ENCODE results near the gene CUX1. TPM values are rescaled to one million over a fixed set of nuclear protein-coding genes. Genes with fewer than 3 reads are reported as not detected.

Gene CUX1
- total and polyA plus RNA-seq, 7 experiments from 2014 or later: 10.1 to 81.6 (median 42.5) TPM

DNA sequence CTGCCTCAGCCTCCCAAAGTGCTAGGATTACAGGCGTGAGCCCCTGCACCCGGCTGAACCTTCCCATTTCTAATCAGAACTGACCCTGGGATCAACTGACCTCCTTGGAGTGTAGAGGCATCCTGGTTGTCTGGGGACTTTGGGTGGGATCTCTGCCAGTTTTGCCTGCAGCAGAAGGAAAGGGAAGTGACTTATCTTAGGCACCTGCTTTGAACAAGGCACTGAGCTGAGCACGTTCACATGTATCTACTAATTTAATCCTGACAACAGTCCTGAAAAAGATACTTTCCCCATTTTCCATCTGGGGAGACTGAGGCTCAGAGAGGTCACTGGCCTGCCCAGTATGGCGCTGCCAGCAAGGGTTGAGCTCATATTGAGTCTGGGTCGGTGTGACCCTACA, 153.4 kb downstream of the CUX1 start:
- H3K36me3 ChIP-seq (ENCODE audit: control insufficient read depth in 2 of 3, insufficient read depth in 3 of 3, low read length in 3 of 3): peaks cover 0 to 3% (median 0%) of the 10 kb centered on the region in 3 experiments
- no peak overlapping the region for H3K4me3 Mint-ChIP-seq
- no peak overlapping the region for H3K27ac ChIP-seq (ENCODE audit: low read depth, low read length)
- H3K27me3 ChIP-seq (ENCODE audit: control insufficient read depth in 2 of 2, insufficient read depth in 2 of 2, low read length in 2 of 2): no peaks in the 10 kb centered on the region
- no peak overlapping the region for H3K27ac Mint-ChIP-seq
- H3K36me3 Mint-ChIP-seq: peaks cover 0 to 41% (median 7%) of the 10 kb centered on the region in 5 donors
- peaks cover 0 to 1% (median 0%) of the 10 kb centered on the region in 11 donors for H3K9me3 Mint-ChIP-seq
- no peaks in the 10 kb centered on the region for H3K4me1 ChIP-seq (ENCODE audit: control insufficient read depth in 2 of 2, insufficient read depth in 2 of 2, low read length in 2 of 2)
- no peaks in the 10 kb centered on the region for H3K27me3 Mint-ChIP-seq
- intact Hi-C loops (cut with micrococcal nuclease): no loop called here
- ChIA-PET POLR2A (no interaction called here), CTCF (no interaction called here)
- H3K9me3 ChIP-seq (ENCODE audit: control insufficient read depth in 2 of 3, low read length in 3 of 3): no peaks in the 10 kb centered on the region
- ATAC-seq: no peak
- no peak for DNase-seq
- no peak overlapping the region for H3K4me3 ChIP-seq (ENCODE audit: low read length)
- H3K4me1 Mint-ChIP-seq: peaks cover 0 to 8% (median 3%) of the 10 kb centered on the region in 7 donors

GRCh38 chr7:101971457-101971856, 154.0 kb downstream of the CUX1 start:
- intact Hi-C loops (cut with micrococcal nuclease): no loop called here
- Histone ChIP-seq H3K9me3 (ENCODE audit: control insufficient read depth in 2 of 3, low read length in 3 of 3) (no peaks in the 10 kb centered on the region), H3K4me3 (ENCODE audit: low read length) (no peak overlapping the region), H3K27ac (ENCODE audit: low read depth, low read length) (no peak overlapping the region), H3K27me3 (ENCODE audit: control insufficient read depth in 2 of 2, insufficient read depth in 2 of 2, low read length in 2 of 2) (no peaks in the 10 kb centered on the region), H3K36me3 (ENCODE audit: control insufficient read depth in 2 of 3, insufficient read depth in 3 of 3, low read length in 3 of 3) (peaks cover 0 to 3% (median 0%) of the 10 kb centered on the region in 3 experiments), H3K4me1 (ENCODE audit: control insufficient read depth in 2 of 2, insufficient read depth in 2 of 2, low read length in 2 of 2) (no peaks in the 10 kb centered on the region)
- ChIA-PET POLR2A (no interaction called here), CTCF (no interaction called here)
- H3K4me1 Mint-ChIP-seq: peaks cover 0 to 8% (median under 1%) of the 10 kb centered on the region in 7 donors
- peaks cover 0 to 1% (median 0%) of the 10 kb centered on the region in 11 donors for H3K9me3 Mint-ChIP-seq
- no peak overlapping the region for H3K4me3 Mint-ChIP-seq
- H3K27me3 Mint-ChIP-seq: no peaks in the 10 kb centered on the region
- H3K36me3 Mint-ChIP-seq: peaks cover 0 to 39% (median under 1%) of the 10 kb centered on the region in 5 donors
- DNase-seq (no peak), ATAC-seq (no peak)
- H3K27ac Mint-ChIP-seq: no peak overlapping the region

- H3K4me3 ChIP-seq (ENCODE audit: low read length): no peak overlapping the region
- Mint-ChIP-seq H3K9me3 (peaks cover 0 to 3% (median 0%) of the 10 kb centered on the region in 11 donors), H3K27me3 (no peaks in the 10 kb centered on the region), H3K4me1 (peaks cover 0 to 8% (median 0%) of the 10 kb centered on the region in 7 donors), H3K27ac (no peak overlapping the region), H3K36me3 (peaks cover 0 to 38% (median 0%) of the 10 kb centered on the region in 5 donors), H3K4me3 (no peak overlapping the region)
- ChIA-PET POLR2A (no interaction called here), CTCF (no interaction called here)
- DNase-seq (no peak), ATAC-seq (no peak)
- H3K9me3 ChIP-seq (ENCODE audit: control insufficient read depth in 2 of 3, low read length in 3 of 3): no peaks in the 10 kb centered on the region
- H3K27ac ChIP-seq (ENCODE audit: low read depth, low read length): no peak overlapping the region
- no peaks in the 10 kb centered on the region for H3K27me3 ChIP-seq (ENCODE audit: control insufficient read depth in 2 of 2, insufficient read depth in 2 of 2, low read length in 2 of 2)
- H3K36me3 ChIP-seq (ENCODE audit: control insufficient read depth in 2 of 3, insufficient read depth in 3 of 3, low read length in 3 of 3): peaks cover 0 to 3% (median 0%) of the 10 kb centered on the region in 3 experiments
- intact Hi-C loops (cut with micrococcal nuclease): no loop called here
- H3K4me1 ChIP-seq (ENCODE audit: control insufficient read depth in 2 of 2, insufficient read depth in 2 of 2, low read length in 2 of 2): no peaks in the 10 kb centered on the region
These were observed 155.2 kb downstream of the CUX1 start for GRCh38 chr7:101972627-101973026.

- ChIA-PET POLR2A (no interaction called here), CTCF (no interaction called here)
- H3K27me3 Mint-ChIP-seq: no peaks in the 10 kb centered on the region
- H3K27me3 ChIP-seq (ENCODE audit: control insufficient read depth in 2 of 2, insufficient read depth in 2 of 2, low read length in 2 of 2): no peaks in the 10 kb centered on the region
- H3K9me3 Mint-ChIP-seq: peaks cover 0 to 3% (median 0%) of the 10 kb centered on the region in 11 donors
- no peak overlapping the region for H3K27ac ChIP-seq (ENCODE audit: low read depth, low read length)
- intact Hi-C loops (cut with micrococcal nuclease): no loop called here
- H3K36me3 Mint-ChIP-seq: peaks cover 0 to 38% (median 5%) of the 10 kb centered on the region in 5 donors
- DNase-seq (no peak), ATAC-seq (no peak)
- no peaks in the 10 kb centered on the region for H3K4me1 ChIP-seq (ENCODE audit: control insufficient read depth in 2 of 2, insufficient read depth in 2 of 2, low read length in 2 of 2)
- no peak overlapping the region for H3K4me3 Mint-ChIP-seq
- no peaks in the 10 kb centered on the region for H3K9me3 ChIP-seq (ENCODE audit: control insufficient read depth in 2 of 3, low read length in 3 of 3)
- H3K27ac Mint-ChIP-seq: no peak overlapping the region
- peaks cover 0 to 3% (median 0%) of the 10 kb centered on the region in 3 experiments for H3K36me3 ChIP-seq (ENCODE audit: control insufficient read depth in 2 of 3, insufficient read depth in 3 of 3, low read length in 3 of 3)
- no peak overlapping the region for H3K4me3 ChIP-seq (ENCODE audit: low read length)
- peaks cover 0 to 8% (median 3%) of the 10 kb centered on the region in 7 donors for H3K4me1 Mint-ChIP-seq
These were observed 155.7 kb downstream of the CUX1 start for GRCh38 chr7:101973130-101973529.

- H3K9me3 ChIP-seq (ENCODE audit: control insufficient read depth in 2 of 3, low read length in 3 of 3): no peaks in the 10 kb centered on the region
- Mint-ChIP-seq H3K4me3 (no peak overlapping the region), H3K9me3 (peaks cover 0 to 3% (median 0%) of the 10 kb centered on the region in 11 donors), H3K27me3 (no peaks in the 10 kb centered on the region), H3K27ac (no peak overlapping the region), H3K4me1 (peaks cover 0 to 13% (median 4%) of the 10 kb centered on the region in 7 donors), H3K36me3 (peaks cover 0 to 44% (median 11%) of the 10 kb centered on the region in 5 donors)
- CTCF ChIA-PET: no interaction called here
- no peak overlapping the region for H3K4me3 ChIP-seq (ENCODE audit: low read length)
- peaks cover 0 to 3% (median 0%) of the 10 kb centered on the region in 3 experiments for H3K36me3 ChIP-seq (ENCODE audit: control insufficient read depth in 2 of 3, insufficient read depth in 3 of 3, low read length in 3 of 3)
- no peaks in the 10 kb centered on the region for H3K27me3 ChIP-seq (ENCODE audit: control insufficient read depth in 2 of 2, insufficient read depth in 2 of 2, low read length in 2 of 2)
- ATAC-seq: no peak
- H3K4me1 ChIP-seq (ENCODE audit: control insufficient read depth in 2 of 2, insufficient read depth in 2 of 2, low read length in 2 of 2): no peaks in the 10 kb centered on the region
- intact Hi-C loops (cut with micrococcal nuclease): no loop called here
- POLR2A ChIA-PET: no interaction called here
- DNase-seq: no peak
- H3K27ac ChIP-seq (ENCODE audit: low read depth, low read length): no peak overlapping the region
These were observed 157.0 kb downstream of the CUX1 start for GRCh38 chr7:101974393-101974792.

GRCh38 chr7:101975046-101975445, 157.6 kb downstream of the CUX1 start:
- H3K9me3 ChIP-seq (ENCODE audit: control insufficient read depth in 2 of 3, low read length in 3 of 3): no peaks in the 10 kb centered on the region
- peaks cover 0 to 3% (median 0%) of the 10 kb centered on the region in 11 donors for H3K9me3 Mint-ChIP-seq
- ChIA-PET CTCF (no interaction called here), POLR2A (no interaction called here)
- no peaks in the 10 kb centered on the region for H3K27me3 Mint-ChIP-seq
- H3K27me3 ChIP-seq (ENCODE audit: control insufficient read depth in 2 of 2, insufficient read depth in 2 of 2, low read length in 2 of 2): no peaks in the 10 kb centered on the region
- no peak for ATAC-seq
- peaks cover 0 to 3% (median 0%) of the 10 kb centered on the region in 3 experiments for H3K36me3 ChIP-seq (ENCODE audit: control insufficient read depth in 2 of 3, insufficient read depth in 3 of 3, low read length in 3 of 3)
- H3K4me1 Mint-ChIP-seq: peaks cover 0 to 13% (median under 1%) of the 10 kb centered on the region in 7 donors
- H3K4me3 ChIP-seq (ENCODE audit: low read length): no peak overlapping the region
- no peak overlapping the region for H3K4me3 Mint-ChIP-seq
- H3K4me1 ChIP-seq (ENCODE audit: control insufficient read depth in 2 of 2, insufficient read depth in 2 of 2, low read length in 2 of 2): no peaks in the 10 kb centered on the region
- no peak for DNase-seq
- H3K27ac ChIP-seq (ENCODE audit: low read depth, low read length): no peak overlapping the region
- no peak overlapping the region for H3K27ac Mint-ChIP-seq
- intact Hi-C loops (cut with micrococcal nuclease): no loop called here
- peaks cover 0 to 39% (median 4%) of the 10 kb centered on the region in 5 donors for H3K36me3 Mint-ChIP-seq

DNA sequence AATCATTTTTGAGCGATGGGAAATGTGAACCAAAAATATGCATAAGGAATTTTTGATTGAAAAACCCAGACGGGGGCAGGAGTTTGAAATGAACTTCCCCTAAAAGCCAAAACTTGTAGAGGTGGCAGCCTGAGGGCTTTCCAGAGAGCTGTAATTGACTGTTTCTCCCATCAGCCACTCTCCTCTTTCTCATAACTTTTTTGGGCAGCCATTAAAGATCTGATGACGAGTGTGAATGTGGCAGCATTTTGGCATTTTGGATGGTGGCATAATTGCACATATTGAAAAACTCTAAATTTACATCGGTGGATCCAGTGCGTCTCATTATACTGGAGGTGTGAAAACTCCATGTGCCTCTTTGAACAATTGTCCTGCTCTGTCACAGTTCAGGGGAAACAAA, 159.0 kb downstream of the CUX1 start:
- no peaks in the 10 kb centered on the region for H3K9me3 ChIP-seq (ENCODE audit: control insufficient read depth in 2 of 3, low read length in 3 of 3)
- peaks cover 0 to 3% (median 0%) of the 10 kb centered on the region in 3 experiments for H3K36me3 ChIP-seq (ENCODE audit: control insufficient read depth in 2 of 3, insufficient read depth in 3 of 3, low read length in 3 of 3)
- CTCF ChIA-PET: interaction anchor here (0.5 to 0.7 kb wide), 2 partner anchors 252 to 288 kb away, joined by 3 to 6 read pairs; no protein-coding TSS in a partner anchor
- Mint-ChIP-seq H3K4me3 (no peak overlapping the region), H3K4me1 (peaks cover 0 to 13% (median 0%) of the 10 kb centered on the region in 7 donors), H3K9me3 (peaks cover 0 to 1% (median 0%) of the 10 kb centered on the region in 11 donors), H3K36me3 (peaks cover 0 to 34% (median 11%) of the 10 kb centered on the region in 5 donors), H3K27me3 (no peaks in the 10 kb centered on the region), H3K27ac (no peak overlapping the region)
- no peak overlapping the region for H3K4me3 ChIP-seq (ENCODE audit: low read length)
- no peak overlapping the region for H3K27ac ChIP-seq (ENCODE audit: low read depth, low read length)
- no peaks in the 10 kb centered on the region for H3K27me3 ChIP-seq (ENCODE audit: control insufficient read depth in 2 of 2, insufficient read depth in 2 of 2, low read length in 2 of 2)
- POLR2A ChIA-PET: no interaction called here
- ATAC-seq (no peak), DNase-seq (no peak)
- intact Hi-C loops (cut with micrococcal nuclease): no loop called here
- no peaks in the 10 kb centered on the region for H3K4me1 ChIP-seq (ENCODE audit: control insufficient read depth in 2 of 2, insufficient read depth in 2 of 2, low read length in 2 of 2)
